ENCODE data around the gene PDZD7.
"Not testable (repeated sequence)": the region's sequence is repeated elsewhere in the genome, so short reads cannot be mapped to it uniquely, and the experiment has no call there.

PDZD7 gene

GRCh38 chr10:101038484-101038883 lies 7.6 kb upstream of the PDZD7 start:
- DNase-seq = no peak

GRCh38 chr10:101036726-101037125 lies 5.8 kb upstream of the PDZD7 start:
- no peak for DNase-seq

GRCh38 chr10:101035916-101036702 lies 5.2 kb upstream of the PDZD7 start:
- DNase-seq = no peak

GRCh38 chr10:101035314-101035713 lies 4.4 kb upstream of the PDZD7 start:
- no peak for DNase-seq

GRCh38 chr10:101034404-101034803 lies 3.5 kb upstream of the PDZD7 start:
- DNase-seq = not testable (repeated sequence)

- DNase-seq = no peak
Measured at GRCh38 chr10:101033276-101033675, 2.3 kb upstream of the PDZD7 start.

- DNase-seq = no peak
Measured at GRCh38 chr10:101032637-101033224, 1.8 kb upstream of the PDZD7 start.

GRCh38 chr10:101031796-101032636 lies 1.1 kb upstream of the PDZD7 start:
- no peak for DNase-seq

- no peak for DNase-seq
Measured at GRCh38 chr10:101030496-101031127, 317 bp downstream of the PDZD7 start.

GRCh38 chr10:101029520-101030295 lies 1.2 kb downstream of the PDZD7 start:
- DNase-seq = no peak

- DNase-seq = no peak
Measured at GRCh38 chr10:101028446-101029337, 2.2 kb downstream of the PDZD7 start.

GRCh38 chr10:101027106-101027720 lies 3.7 kb downstream of the PDZD7 start:
- DNase-seq = no peak

- no peak for DNase-seq
Measured at GRCh38 chr10:101022967-101023705, 7.8 kb downstream of the PDZD7 start.

GRCh38 chr10:101021692-101022251 lies 9.2 kb downstream of the PDZD7 start:
- DNase-seq = no peak

GRCh38 chr10:101021239-101021638 lies 9.7 kb downstream of the PDZD7 start:
- no peak for DNase-seq

- DNase-seq = no peak
Measured at GRCh38 chr10:101020427-101021075, 10.4 kb downstream of the PDZD7 start.

- no peak for DNase-seq
Measured at GRCh38 chr10:101019440-101019703, 11.6 kb downstream of the PDZD7 start.

GRCh38 chr10:101018600-101019439 lies 12.1 kb downstream of the PDZD7 start:
- no peak for DNase-seq
